Right atrium auricular region (tissue), 2 donors: ENCODE measurements around the gene LRRC1. TPM values are rescaled to one million over a fixed set of nuclear protein-coding genes. Genes with fewer than 3 reads are reported as not detected.

ENCODE experiments used
- DNase-seq: peaks from one replicate; pipeline ENCODE4 v3.0.0-alpha.2; 2019; ENCODE audit warnings: low spot score
- H3K27ac ChIP-seq, 2 donors: fragments of 200-600 bp; sonication (generic); 1 replicate in 1 of 2; 2 replicates in 1 of 2; pipeline ENCODE4 v1.5.1; 2016 to 2019
- H3K27me3 ChIP-seq, 2 donors: fragments of 200-600 bp; sonication (generic); one replicate each; pipeline versions ENCODE4 v1.5.1 to v1.6.0; 2017 to 2019
- H3K36me3 ChIP-seq: fragments of 200-600 bp; sonication (generic); one replicate; pipeline ENCODE4 v1.5.1; 2016
- H3K4me1 ChIP-seq, 2 donors: fragments of 200-600 bp; sonication (generic); one replicate each; pipeline versions ENCODE4 v1.5.1 to v1.6.0; 2017 to 2019
- H3K4me3 ChIP-seq, 2 donors: fragments of 200-600 bp; sonication (generic); 1 replicate in 1 of 2; 2 replicates in 1 of 2; pipeline ENCODE4 v1.5.1; 2017 to 2019; ENCODE audit warnings: mild to moderate bottlenecking in 1 of 2, moderate library complexity in 1 of 2
- H3K9me3 ChIP-seq, 2 donors: fragments of 200-600 bp; sonication (generic); one replicate each; pipeline ENCODE4 v1.5.1; 2019
- CTCF ChIP-seq, 2 donors: fragments of 200-600 bp; sonication (generic); IDR thresholded peaks; one replicate each; pipeline ENCODE4 v1.5.1; 2019; ENCODE audit warnings: antibody characterized with exemption in 2 of 2
- total RNA-seq, 2 donors: library from RNA; depleted of rRNA; stranded (reverse); fragments of >200 nt; gene quantifications; one replicate each; pipeline ENCODE4 v1.1.0, GENCODE V29; 2016

LRRC1 gene
- total RNA-seq, 2 donors from 2014 or later: 5.3 to 6.1 TPM

- Histone ChIP-seq H3K27me3 (no peaks in the 10 kb centered on the region), H3K4me3 (no peak overlapping the region), H3K9me3 (no peaks in the 10 kb centered on the region), H3K27ac (no peak overlapping the region), H3K36me3 (no peaks in the 10 kb centered on the region), H3K4me1 (no peaks in the 10 kb centered on the region)
- DNase-seq: no peak
- TF ChIP-seq CTCF (IDR thresholded peaks at IDR 0.05): no peak
Measured at GRCh38 chr6:53878808-53879207, 84.0 kb downstream of the LRRC1 start.

GRCh38 chr6:53879608-53880007 lies 84.8 kb downstream of the LRRC1 start:
- TF ChIP-seq CTCF (IDR thresholded peaks at IDR 0.05): no peak
- Histone ChIP-seq H3K36me3 (no peaks in the 10 kb centered on the region), H3K4me1 (no peaks in the 10 kb centered on the region), H3K27me3 (no peaks in the 10 kb centered on the region), H3K9me3 (no peaks in the 10 kb centered on the region), H3K27ac (no peak overlapping the region), H3K4me3 (no peak overlapping the region)
- DNase-seq: no peak

GRCh38 chr6:53887316-53887715 lies 92.5 kb downstream of the LRRC1 start:
- no peak for DNase-seq
- H3K27me3 ChIP-seq: no peaks in the 10 kb centered on the region
- H3K4me1 ChIP-seq: no peaks in the 10 kb centered on the region
- H3K9me3 ChIP-seq: no peaks in the 10 kb centered on the region
- no peak for TF ChIP-seq CTCF (IDR thresholded peaks at IDR 0.05)
- no peak overlapping the region for H3K4me3 ChIP-seq
- no peaks in the 10 kb centered on the region for H3K36me3 ChIP-seq
- no peak overlapping the region for H3K27ac ChIP-seq

DNA sequence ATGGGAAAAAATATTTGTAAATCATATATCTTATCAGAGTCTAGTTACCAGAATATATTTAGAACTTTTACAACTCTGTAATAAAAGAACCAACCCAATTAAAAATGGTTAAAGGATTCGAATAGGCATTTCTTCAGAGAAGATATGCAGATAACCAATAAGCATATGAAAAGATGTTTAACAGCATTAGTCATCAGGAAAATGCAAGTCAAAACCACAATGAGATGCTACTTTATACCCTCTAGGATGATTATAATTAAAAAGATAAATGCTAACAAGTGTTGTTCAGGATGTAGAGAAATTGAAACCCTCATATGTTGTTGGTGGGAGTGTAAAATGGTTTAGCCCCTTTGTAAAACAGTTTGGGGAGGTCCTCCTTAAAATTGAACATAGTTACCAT lies 94.1 kb downstream of the LRRC1 start:
- Histone ChIP-seq H3K4me3 (no peak overlapping the region), H3K27ac (no peak overlapping the region), H3K36me3 (no peaks in the 10 kb centered on the region), H3K27me3 (no peaks in the 10 kb centered on the region), H3K4me1 (no peaks in the 10 kb centered on the region), H3K9me3 (no peaks in the 10 kb centered on the region)
- no peak for DNase-seq
- TF ChIP-seq CTCF (IDR thresholded peaks at IDR 0.05): no peak

GRCh38 chr6:53889365-53889764 lies 94.6 kb downstream of the LRRC1 start:
- no peak for DNase-seq
- Histone ChIP-seq H3K36me3 (no peaks in the 10 kb centered on the region), H3K9me3 (no peaks in the 10 kb centered on the region), H3K27me3 (no peaks in the 10 kb centered on the region), H3K27ac (no peak overlapping the region), H3K4me1 (no peaks in the 10 kb centered on the region), H3K4me3 (no peak overlapping the region)
- TF ChIP-seq CTCF (IDR thresholded peaks at IDR 0.05): no peak

- Histone ChIP-seq H3K4me3 (no peak overlapping the region), H3K4me1 (no peaks in the 10 kb centered on the region)
- TF ChIP-seq CTCF (IDR thresholded peaks at IDR 0.05): no peak
Measured at GRCh38 chr6:53892707-53893106, 97.9 kb downstream of the LRRC1 start.

More at GRCh38 chr6:53892707-53893106, 97.9 kb downstream of the LRRC1 start:
- Histone ChIP-seq H3K27me3 (no peaks in the 10 kb centered on the region), H3K27ac (no peak overlapping the region), H3K36me3 (no peaks in the 10 kb centered on the region), H3K9me3 (no peaks in the 10 kb centered on the region)
- no peak for DNase-seq
